Prostate gland (tissue), 2 donors: ENCODE results near the gene CKS2. TPM values are rescaled to one million over a fixed set of nuclear protein-coding genes. Genes with fewer than 3 reads are reported as not detected.

ENCODE experiments used
- DNase-seq: peaks from one replicate; pipeline ENCODE4 v3.0.0-alpha.2; 2019; ENCODE audit warnings: low spot score
- H3K27ac ChIP-seq, 2 donors: fragments of 200-600 bp; sonication (generic); 2 replicates each; pipeline ENCODE4 v1.5.1; 2017 to 2019
- H3K27me3 ChIP-seq: fragments of 200-600 bp; sonication (generic); replicated peaks from 2 replicates; pipeline ENCODE4 v1.5.1; 2019; ENCODE audit not compliant: insufficient read depth
- H3K36me3 ChIP-seq, 2 donors: fragments of 200-600 bp; sonication (generic); 1 replicate in 1 of 2; 2 replicates in 1 of 2; pipeline versions ENCODE4 v1.5.1 to v1.8.1; 2017 to 2019
- H3K4me1 ChIP-seq: fragments of 200-600 bp; sonication (generic); replicated peaks from 2 replicates; pipeline ENCODE4 v1.5.1; 2019
- H3K4me3 ChIP-seq, 2 donors: fragments of 200-600 bp; sonication (generic); 2 replicates each; pipeline ENCODE4 v1.5.1; 2017 to 2019
- H3K9me3 ChIP-seq: fragments of 200-600 bp; sonication (generic); 2 replicates; pipeline ENCODE4 v1.5.1; 2017
- CTCF ChIP-seq, 4 experiments: fragments of 200-600 bp in 2 of 4; fragments of 450-650 bp in 2 of 4; sonication (generic) in 2 of 4; IDR thresholded peaks; 1 replicate in 3 of 4; 2 replicates in 1 of 4; pipeline ENCODE4 v1.5.1; 2016 to 2019; ENCODE audit warnings: antibody characterized with exemption in 4 of 4, mild to moderate bottlenecking in 2 of 4, moderate library complexity in 2 of 4
- POLR2A ChIP-seq: fragments of 450-650 bp; IDR thresholded peaks from one replicate; pipeline ENCODE4 v1.6.1; 2016; ENCODE audit warnings: antibody characterized with exemption, mild to moderate bottlenecking
- POLR2AphosphoS5 ChIP-seq: sonication (generic); formaldehyde crosslinking; IDR thresholded peaks from one replicate; pipeline ENCODE4 v1.6.1; 2017; ENCODE audit warnings: antibody characterized with exemption
- WGBS: methylation state at CpG from one replicate; pipeline ENCODE4 v1.1.5; 2018; 5-methylcytosine and 5-hydroxymethylcytosine counted together
- intact Hi-C: fragments of 100-400 bp; cut with DNase I; formaldehyde crosslinking; loops from one replicate; pipeline ENCODE4 v1.14.2; 2022
- total RNA-seq, 2 donors: library from RNA; depleted of rRNA; stranded (reverse); fragments of >200 nt; gene quantifications; one replicate each; pipeline ENCODE4 v1.1.0, GENCODE V29; 2016

Gene CKS2
- total RNA-seq, 2 donors from 2014 or later = 13.8 to 87.4 TPM

GRCh38 chr9:89351584-89352300 is 40.7 kb downstream of the CKS2 start:
- WGBS = 92% methylated on average over 6 of the region's 6 CpGs
- intact Hi-C loops = no loop called here
- Histone ChIP-seq H3K4me3 (no peak overlapping the region), H3K36me3 (peaks cover 2 to 26% of the 10 kb centered on the region in 2 donors), H3K9me3 (no peaks in the 10 kb centered on the region), H3K27me3 (no peaks in the 10 kb centered on the region), H3K4me1 (no peaks in the 10 kb centered on the region), H3K27ac (no peak overlapping the region)
- TF ChIP-seq CTCF (IDR thresholded peaks at IDR 0.05) (no peak), POLR2A (no peak), POLR2AphosphoS5 (no peak)
- DNase-seq = no peak

DNA sequence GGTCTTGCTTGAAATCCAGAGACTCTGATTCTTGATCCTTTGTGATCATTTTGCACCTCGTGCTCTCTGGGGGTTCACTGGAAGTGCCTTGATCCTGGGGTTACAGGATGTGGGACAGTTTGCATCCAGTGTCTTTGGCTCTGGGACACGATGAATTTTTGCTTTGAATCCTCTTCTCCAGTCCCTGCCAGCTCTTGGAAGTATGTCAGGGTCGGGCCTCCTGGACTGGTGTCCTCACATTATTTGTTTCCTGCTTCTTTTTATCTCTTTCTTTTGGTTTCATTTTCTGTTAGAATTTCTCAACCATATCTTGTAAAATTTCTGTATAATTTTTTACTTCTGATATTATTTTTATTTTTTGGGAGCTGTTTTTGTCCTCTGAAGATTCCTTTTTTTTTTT is 41.5 kb downstream of the CKS2 start:
- no peak for TF ChIP-seq POLR2AphosphoS5
- no peak for TF ChIP-seq POLR2A
- TF ChIP-seq CTCF (IDR thresholded peaks at IDR 0.05) = no peak
- Histone ChIP-seq H3K36me3 (peaks cover 2 to 28% of the 10 kb centered on the region in 2 donors), H3K4me3 (no peak overlapping the region), H3K27me3 (no peaks in the 10 kb centered on the region), H3K4me1 (no peaks in the 10 kb centered on the region), H3K9me3 (no peaks in the 10 kb centered on the region), H3K27ac (no peak overlapping the region)
- intact Hi-C loops = no loop called here
- no peak for DNase-seq
- WGBS = 31% methylated on average over 3 of the region's 3 CpGs

DNA sequence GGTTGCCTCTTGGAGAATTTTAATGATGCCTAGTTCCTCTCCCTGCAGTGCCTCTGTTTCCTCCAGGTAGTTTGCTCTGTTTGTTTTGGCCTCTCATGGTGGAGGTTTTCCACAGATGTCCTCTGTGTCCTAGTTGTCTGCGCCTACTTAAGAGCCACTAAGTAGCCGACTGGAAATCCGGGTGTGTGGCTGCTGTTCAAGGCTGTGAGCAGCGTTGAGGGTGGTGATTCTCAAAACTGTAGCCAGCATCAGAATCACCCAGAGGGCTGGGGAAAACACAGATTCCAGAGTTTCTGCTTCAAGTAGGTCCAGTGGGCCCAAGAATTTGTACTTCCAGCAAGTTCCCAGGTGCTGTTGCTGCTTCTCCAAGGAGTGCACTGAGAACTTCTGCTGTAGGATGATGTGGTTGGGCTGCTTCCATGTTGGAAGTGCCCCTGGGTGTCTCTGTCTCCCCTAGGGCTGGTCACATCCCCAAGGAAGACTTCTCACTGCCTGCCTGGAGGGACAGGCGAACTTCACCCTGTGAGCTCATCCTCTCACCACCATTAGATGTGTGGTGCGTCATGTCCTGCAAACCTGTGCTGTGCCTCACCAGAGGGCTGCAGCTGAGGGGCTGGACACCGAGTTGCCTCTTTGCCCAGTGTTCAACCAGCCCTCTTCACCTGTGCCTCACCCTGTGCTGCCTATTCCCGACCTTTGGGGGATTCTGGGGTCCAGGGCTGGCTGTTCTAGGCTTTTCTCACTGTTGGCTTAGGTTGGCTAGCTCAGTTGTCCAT is 42.1 kb downstream of the CKS2 start:
- no peak for DNase-seq
- TF ChIP-seq CTCF (IDR thresholded peaks at IDR 0.05) = no peak
- no peak for TF ChIP-seq POLR2AphosphoS5
- no peak for TF ChIP-seq POLR2A
- H3K36me3 ChIP-seq = peaks cover 5 to 31% of the 10 kb centered on the region in 2 donors
- H3K9me3 ChIP-seq = no peaks in the 10 kb centered on the region
- WGBS = 78% methylated on average over 8 of the region's 8 CpGs
- H3K4me1 ChIP-seq = no peaks in the 10 kb centered on the region
- intact Hi-C loops = no loop called here
- peak overlapping the region in 1 of 2 donors; percentile 44 for H3K27ac ChIP-seq
- no peak overlapping the region for H3K4me3 ChIP-seq
- H3K27me3 ChIP-seq = no peaks in the 10 kb centered on the region

- 72% methylated on average over 3 of the region's 3 CpGs for WGBS
- H3K4me3 ChIP-seq = no peak overlapping the region
- no peaks in the 10 kb centered on the region for H3K9me3 ChIP-seq
- no peaks in the 10 kb centered on the region for H3K4me1 ChIP-seq
- no peak for DNase-seq
- H3K36me3 ChIP-seq = peaks cover 7 to 30% of the 10 kb centered on the region in 2 donors
- TF ChIP-seq CTCF (IDR thresholded peaks at IDR 0.05) = no peak
- no peak for TF ChIP-seq POLR2A
- TF ChIP-seq POLR2AphosphoS5 = no peak
- H3K27me3 ChIP-seq = no peaks in the 10 kb centered on the region
- intact Hi-C loops = no loop called here
- no peak overlapping the region for H3K27ac ChIP-seq
These were observed 43.0 kb downstream of the CKS2 start for GRCh38 chr9:89353989-89354388.
